ENCODE measurements around the gene SCN4B.

SCN4B gene

DNA sequence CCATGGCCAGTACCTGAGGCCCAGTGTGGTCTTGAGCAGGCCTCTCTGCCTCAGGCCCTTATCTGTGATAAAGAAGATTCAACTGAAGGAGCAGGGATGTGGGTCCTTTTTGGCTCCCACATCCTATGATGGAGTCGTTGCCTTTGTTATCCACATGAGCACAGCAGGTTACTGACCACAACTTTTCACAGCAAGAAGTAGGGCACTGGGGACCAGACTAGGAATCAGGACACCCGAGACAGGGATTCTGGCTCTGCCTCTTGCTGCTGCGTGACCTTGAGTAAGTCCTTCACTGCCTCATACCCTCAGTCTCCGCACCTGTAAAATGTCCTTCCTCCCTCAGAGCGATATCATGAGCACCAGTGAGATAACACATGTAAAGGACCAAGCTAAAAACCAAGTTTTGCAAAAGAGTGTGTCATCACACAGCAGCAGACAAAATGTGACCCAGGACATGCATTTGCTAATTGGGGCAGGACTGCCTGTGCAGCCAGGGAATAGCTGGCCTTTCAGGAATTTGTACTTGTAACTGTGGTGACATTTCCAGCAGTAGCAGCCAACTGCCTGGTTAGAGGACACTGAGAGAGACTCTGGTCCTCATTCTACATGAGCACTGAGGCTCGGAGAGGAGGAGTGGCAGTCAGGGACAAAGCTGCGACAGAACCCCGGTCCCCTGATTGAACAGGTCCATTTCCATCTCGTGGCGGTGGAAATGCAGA lies 52.6 kb downstream of the SCN4B start:
- DNase-seq (ENCODE audit: low read depth in 2 of 2), result no peak

DNA sequence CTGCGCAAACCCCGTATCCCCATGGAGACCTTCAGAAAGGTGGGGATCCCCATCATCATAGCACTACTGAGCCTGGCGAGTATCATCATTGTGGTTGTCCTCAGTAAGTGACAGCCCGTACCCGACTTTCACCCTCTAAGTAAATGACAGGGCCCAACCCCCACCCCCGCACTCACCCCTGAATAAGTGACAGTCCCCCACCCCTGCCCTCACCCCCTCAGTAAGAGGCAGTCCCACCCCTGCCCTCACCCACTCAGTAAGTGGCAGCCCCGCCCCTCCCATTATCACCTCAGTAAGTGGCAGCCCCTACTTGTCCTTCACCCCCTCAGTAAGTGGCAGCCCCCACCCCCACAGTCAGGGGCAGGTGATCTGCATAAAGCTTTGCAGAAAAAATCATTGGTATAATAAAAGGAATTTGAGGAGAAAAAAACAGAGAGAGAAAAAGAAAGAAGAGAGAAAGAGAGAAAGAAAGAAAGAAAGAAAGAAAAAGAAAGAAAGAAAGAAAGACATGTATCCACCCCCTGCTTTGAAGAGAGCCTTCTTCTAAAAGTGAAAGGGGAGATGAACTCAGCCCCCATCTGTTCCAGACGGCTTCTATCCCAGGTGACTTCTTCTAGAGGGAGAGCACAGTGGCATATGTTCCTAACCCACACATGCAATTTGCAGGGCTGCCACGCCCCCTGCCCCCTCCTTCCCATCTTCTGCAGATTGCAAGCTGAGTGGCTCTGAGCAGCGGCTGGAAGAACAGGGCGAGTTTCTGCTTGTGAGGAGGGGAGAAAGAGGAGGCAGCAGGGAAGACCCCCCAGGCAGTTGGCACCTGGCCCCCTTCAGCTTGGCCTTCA lies 53.4 kb downstream of the SCN4B start:
- no peak for DNase-seq (ENCODE audit: low read depth in 2 of 2)

GRCh38 chr11:118095967-118096367 lies 56.7 kb downstream of the SCN4B start:
- no peak for DNase-seq (ENCODE audit: low read depth in 2 of 2)

DNA sequence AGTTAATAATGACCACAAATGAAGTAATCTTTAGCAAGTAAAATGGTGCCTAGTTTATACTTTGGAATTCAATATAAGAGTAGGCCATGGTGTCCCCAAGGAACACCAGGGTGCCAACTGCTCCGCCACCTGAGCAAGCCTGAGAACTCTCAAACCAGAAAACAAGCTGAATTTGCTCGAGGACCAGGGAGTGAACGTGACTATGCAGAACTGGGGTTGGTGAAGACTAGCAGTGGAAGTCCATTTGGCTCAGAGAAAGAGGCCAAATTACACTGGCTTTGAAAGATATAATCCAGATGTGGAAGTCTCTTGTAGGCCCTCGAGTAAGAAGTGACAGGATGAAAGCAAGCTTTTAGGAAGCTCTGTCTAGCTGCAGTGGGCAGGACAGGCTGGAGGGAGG lies 57.1 kb downstream of the SCN4B start:
- DNase-seq (ENCODE audit: low read depth in 2 of 2), result no peak

DNA sequence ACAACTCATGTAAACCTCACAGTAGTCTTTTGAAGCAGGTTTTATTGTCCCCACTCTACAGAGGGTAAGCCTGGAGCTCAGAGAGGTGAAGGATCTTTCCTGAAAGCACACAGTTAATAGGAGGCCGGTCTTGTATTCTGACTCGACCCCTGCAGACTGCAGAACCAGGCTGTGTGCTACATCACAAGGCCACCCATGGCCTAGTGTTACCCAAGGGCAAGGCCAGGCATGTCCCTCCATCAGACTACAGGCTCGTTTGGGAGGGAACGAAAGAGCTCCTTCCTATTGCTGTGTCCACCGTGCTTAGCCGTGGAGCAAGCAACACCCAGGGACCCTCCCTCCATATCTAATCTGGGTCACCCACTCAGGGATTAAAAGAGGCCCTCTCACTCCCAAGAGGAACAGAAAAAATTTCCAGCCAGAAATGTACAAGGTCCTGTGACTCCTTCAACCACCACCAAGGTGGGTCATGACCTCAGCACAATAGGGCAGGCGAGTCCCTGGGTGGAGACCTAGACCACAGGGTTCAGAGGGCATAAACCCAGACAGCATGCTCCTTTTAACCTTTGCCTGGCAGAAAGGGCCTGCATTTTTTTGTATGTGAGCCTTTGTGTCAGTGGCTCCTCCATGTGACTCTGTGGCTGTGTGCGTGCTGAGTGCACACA lies 59.6 kb downstream of the SCN4B start:
- no peak for DNase-seq (ENCODE audit: low read depth in 2 of 2)

GRCh38 chr11:118091690-118092089 lies 60.9 kb downstream of the SCN4B start:
- DNase-seq (ENCODE audit: low read depth in 2 of 2), result no peak

DNA sequence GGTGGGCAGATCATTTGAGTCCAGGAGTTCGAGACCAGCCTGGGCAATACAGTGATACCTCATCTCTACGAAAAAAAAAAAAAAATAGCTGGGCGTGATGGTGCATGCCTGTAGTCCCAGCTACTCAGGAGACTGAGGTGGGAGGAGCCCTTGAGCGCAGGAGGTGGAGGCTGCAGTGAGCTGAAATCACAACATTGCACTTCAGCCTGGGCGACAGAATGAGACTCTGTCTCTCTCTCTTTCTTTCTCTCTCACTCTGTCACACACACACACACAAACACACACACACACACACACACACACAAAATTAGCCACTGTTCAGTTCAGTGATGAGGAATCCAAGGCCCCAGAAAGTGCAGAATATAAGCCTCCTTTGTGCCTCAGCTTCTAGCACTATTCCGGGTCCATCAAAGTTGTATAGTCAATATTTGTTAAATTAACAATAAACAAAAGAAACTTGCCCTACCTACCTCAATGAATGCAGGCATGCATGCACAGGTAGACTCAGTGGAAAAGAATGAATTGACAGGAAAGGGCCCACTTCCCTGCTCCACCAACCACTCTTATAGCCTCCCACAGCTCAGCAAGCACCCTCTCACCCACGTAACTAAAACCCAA lies 62.0 kb downstream of the SCN4B start:
- no peak for DNase-seq (ENCODE audit: low read depth in 2 of 2)

DNA sequence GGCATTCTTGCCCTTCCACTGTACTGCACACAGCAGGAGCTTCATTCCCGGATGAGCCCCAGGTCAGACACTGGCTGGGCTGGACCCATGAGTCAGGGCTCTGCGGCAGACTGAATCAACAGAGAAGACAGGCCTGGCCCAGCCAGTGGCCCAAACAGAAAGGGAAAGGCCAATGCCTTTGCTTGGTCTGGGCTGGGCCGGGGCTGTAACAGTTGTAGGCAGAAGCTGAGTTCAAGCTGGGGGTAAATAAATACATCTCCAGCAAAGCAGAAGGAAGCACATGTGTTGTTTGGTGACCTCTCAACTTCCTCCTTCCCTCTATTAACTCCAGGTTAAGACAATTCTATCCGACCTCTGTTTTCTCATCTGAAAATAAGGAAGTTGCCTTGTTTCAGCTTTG lies 64.1 kb downstream of the SCN4B start:
- DNase-seq (ENCODE audit: low read depth in 2 of 2), result no peak

DNA sequence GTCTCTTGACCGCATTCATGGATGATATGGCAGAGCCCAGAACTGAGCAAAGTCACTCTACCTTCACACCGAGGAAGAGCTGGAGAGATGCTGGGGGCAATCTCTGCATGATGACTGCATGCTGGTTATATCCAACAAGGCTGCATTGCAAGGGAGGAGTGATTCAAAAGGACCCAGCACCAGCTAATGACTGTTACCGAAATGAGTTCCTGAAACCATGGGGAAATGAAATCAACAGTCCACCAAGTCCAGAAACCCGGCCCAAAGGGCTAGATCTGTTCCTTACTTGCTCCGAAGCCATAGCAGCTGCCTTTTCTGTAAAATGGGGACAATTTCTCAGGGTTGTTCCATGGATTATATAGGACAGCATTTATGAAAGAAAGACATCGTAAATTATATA lies 64.7 kb downstream of the SCN4B start:
- DNase-seq (ENCODE audit: low read depth in 2 of 2), result no peak

DNA sequence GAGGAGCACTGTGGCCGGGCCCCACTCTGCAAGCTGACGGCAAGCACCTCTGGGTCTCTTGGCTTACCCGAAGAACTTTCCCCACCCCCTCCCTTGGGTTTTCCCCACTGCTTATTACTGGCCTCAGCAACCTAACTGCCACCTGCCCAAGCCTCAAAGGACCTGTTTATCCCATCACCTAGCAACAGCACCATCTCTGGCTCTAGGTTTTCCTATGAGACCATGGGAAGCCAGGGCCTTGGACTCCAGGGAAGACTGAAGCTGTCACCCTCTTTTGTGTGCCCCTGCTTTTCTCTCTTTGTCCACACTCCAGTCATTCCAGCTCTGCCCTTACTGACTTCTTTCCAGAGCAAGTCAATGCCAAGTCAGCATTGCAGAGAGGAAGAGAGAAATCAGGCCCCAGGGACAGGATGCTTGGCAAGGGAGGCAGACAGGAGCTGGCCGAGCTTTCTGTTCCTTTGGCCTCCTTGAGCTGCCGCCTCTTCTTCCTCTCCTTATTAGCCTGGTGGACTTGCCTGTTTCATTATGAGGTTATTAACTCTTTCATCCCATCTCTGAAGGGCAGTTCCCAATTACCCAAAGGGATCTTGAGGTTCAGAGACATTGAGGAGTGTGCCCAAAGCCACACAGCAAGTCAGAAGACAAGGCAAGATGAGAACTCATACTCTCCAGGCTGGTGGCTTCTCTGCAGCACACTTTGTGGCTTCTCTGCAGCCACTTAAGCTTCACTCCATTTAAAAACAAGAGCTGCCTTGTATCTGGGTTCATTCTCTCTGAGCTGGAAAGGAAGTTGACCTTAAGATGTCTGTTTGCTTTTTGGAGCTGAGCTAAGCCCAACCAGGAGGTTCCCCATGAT lies 65.5 kb downstream of the SCN4B start, which contains the start of gene SMIM35:
TSS of gene SMIM35 (minus strand) at position 51 of the 856 bp plus-strand sequence. CDS start 206 bp downstream, outside the sequence.
- no peak for DNase-seq (ENCODE audit: low read depth in 2 of 2)

- no peak for DNase-seq (ENCODE audit: low read depth in 2 of 2)
Measured at GRCh38 chr11:118084656-118085055, 68.0 kb downstream of the SCN4B start.

DNA sequence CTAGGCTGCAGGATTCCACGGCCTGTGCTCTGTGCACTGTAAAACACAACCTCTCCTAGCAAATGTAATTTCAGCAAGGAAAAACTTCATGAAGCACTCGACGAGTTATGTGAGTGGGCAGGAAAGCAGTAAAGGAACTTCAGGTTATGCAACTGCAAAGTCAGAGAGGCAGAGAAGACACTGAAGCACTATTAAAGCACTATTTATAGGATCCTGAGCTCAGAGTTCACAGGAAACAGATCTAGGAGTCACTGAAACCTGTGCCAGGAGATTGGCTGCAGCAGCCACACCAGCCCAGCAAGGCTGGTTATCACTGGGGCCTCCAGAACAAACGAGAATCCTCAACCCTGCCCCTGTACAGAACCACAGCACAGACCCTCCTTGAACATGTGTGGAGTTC lies 68.4 kb downstream of the SCN4B start:
- no peak for DNase-seq (ENCODE audit: low read depth in 2 of 2)
